NCI-H446 treated with DMSO at 0.1 percent for 48 hours (cell line): Measurements from ENCODE around the gene DCTD.

ENCODE experiments used
- DNase-seq: peaks from one replicate; lab custom pipeline; 2025; lab: John Stamatoyannopoulos, UW

The DCTD gene

DNA sequence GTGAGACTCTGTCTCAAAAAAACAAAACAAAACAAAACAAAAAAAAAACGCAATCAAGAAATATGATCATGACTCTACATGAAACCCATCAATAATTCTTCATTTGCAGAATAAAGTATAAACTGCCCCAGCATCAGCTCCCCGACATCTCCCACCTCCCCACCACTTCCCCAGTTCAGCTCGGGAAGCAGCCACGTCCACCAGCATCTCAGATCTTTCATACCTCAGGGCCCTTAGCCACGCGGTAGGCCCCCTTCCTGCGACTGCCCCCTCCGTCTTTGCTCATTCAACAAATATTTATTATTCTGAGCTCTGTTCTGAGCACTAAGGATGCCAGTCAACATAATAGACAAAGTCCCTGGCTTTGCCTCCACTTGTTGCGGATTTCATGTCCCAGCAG is 45.6 kb downstream of the DCTD start:
- no peak for DNase-seq

DNA sequence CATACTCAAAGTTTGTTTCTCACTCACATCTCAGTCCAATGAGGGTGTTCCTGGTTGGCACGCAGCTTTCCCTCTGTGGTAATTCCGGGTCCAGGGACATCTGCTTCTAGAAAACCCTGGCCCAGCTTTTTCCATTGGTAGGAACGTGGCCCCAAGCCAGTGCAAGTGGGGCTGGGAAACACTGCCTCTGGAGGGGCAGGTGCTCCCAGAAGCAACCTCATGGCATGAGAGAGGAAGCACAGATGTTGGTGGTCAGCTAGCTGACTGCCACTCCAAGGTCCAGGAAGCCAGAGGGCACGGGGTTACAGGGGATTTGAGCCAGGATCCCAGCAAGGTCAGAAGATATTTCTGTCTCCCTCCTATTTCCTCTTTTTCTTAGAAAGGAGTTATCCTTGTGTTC is 47.5 kb downstream of the DCTD start:
- no peak for DNase-seq

GRCh38 chr4:182866746-182867145 is 50.4 kb downstream of the DCTD start:
- DNase-seq, result no peak

- no peak for DNase-seq
Observed at GRCh38 chr4:182863501-182863900, 53.7 kb downstream of the DCTD start.

DNA sequence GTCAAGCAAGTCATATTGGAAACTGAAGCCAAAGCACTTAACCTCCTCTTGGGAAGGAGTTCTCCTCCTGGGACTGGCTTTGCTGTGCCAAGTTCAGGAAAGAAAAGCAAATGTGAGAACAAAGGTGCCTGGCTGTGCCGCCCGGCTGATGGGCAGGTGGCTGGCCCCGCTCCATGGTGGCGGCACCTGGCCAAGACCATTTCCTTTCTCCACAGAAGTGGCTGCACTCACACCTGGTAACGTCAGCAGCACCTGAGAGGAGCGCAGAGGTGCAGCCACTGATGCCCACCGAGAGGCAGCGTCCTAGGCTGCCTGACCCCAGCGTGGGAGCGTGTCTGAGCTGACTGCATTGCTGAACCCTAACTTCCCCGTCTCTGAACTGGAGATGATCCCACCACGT is 54.3 kb downstream of the DCTD start:
- no peak for DNase-seq

- DNase-seq, result no peak
Observed at GRCh38 chr4:182862141-182862875, 54.9 kb downstream of the DCTD start.

DNA sequence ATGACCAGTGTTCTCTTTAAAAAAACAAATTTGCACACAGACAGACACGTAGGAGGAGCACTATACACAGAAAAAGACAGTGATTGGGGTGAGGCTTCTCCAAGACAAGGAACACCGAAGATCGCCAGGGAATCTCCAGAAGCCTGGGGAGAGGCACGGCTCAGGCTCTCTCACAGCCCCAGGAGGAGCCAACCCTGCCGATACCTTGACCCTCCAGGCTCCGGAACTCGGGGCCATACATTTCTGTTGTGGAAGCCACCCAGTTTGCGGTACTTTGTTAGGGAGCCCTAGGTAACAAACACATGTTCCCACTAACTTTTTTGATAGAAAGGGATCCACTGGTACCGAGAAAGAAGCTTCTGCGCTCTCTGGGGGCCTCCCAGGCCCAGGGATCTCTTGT is 55.8 kb downstream of the DCTD start:
- no peak for DNase-seq

- DNase-seq, result no peak
Observed at GRCh38 chr4:182859730-182860129, 57.5 kb downstream of the DCTD start.

DNA sequence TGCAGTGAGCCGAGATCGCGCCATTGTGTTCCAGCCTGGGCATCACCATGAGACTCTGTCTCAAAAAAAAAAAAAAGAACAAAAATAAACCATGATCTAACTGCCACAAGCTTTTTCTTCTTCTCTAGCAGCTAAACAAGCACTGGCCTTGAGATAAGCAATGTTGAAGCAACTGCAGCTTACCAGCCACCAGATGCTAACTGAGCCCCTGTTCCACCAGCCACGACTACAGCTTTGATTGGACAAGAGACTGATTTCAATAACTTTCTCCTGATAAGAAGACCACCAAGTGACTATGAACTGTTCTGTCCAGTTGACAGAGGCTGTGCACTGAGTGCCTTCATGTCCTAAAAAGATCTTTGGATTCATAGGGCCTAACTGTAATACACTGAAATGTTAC is 58.5 kb downstream of the DCTD start:
- no peak for DNase-seq

DNA sequence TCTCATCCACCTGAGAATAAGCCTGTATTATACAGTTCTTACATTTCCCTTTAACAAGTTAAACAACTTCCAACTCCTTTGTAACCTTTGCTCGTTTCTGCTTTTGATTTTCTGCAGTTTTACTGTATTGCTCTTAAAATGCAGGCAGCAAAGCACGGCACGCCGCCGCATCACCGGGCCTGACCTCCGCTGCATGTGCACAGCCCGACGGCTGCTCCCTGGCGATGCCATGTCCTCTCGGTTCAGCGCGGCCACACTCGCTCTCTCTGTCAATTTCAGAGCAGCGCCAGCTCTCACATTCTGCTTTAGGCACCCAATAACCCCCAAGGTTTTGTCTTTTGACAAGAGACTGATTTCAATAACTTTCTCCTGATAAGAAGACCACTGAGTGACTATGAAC is 60.3 kb downstream of the DCTD start:
- no peak for DNase-seq

DNA sequence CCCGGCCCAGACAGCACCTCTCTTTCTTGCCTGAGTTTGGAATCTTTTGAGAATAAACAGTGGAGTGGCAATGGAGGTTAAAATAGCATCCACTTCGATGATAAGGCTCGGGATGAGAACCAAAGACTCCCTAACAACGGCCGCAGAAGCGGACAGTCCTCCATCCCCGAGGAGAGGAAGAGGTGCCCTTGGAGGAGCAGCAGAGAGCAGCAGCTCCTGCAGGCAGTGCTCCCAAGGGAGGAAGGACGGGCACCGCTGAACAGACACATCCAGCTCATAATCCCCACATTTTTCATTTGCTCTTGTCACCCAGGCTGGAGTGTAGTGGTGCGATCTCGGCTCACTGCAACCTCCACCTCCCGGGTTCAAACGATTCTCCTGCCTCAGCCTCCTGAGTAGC is 61.3 kb downstream of the DCTD start:
- DNase-seq, result no peak

- DNase-seq, result no peak
Observed at GRCh38 chr4:182855312-182855711, 61.9 kb downstream of the DCTD start.

GRCh38 chr4:182854466-182854865 is 62.7 kb downstream of the DCTD start:
- no peak for DNase-seq

GRCh38 chr4:182853731-182854330 is 63.4 kb downstream of the DCTD start:
- no peak for DNase-seq

- no peak for DNase-seq
Observed at GRCh38 chr4:182848685-182849084, 68.5 kb downstream of the DCTD start.

- DNase-seq, result no peak
Observed at GRCh38 chr4:182847576-182848450, 69.4 kb downstream of the DCTD start.

DNA sequence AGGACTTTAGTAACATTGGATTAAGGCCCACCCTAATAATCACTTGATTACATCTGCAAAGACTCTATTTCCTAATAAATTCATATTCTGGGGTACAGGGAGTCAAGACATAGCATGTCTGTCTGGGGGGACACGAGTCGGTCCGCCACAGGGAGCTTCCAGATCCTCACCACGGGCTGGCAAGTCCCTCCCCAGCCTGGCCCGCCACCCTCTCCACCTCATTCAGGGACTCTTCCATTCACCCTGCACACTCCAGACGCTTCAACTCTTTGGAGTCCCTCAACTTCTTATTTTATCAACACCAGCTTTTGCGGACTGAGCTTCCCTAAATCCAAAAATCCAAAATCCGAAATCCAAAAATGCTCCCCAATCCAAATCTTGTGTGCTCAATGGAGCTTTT is 71.2 kb downstream of the DCTD start:
- DNase-seq, result no peak

DNA sequence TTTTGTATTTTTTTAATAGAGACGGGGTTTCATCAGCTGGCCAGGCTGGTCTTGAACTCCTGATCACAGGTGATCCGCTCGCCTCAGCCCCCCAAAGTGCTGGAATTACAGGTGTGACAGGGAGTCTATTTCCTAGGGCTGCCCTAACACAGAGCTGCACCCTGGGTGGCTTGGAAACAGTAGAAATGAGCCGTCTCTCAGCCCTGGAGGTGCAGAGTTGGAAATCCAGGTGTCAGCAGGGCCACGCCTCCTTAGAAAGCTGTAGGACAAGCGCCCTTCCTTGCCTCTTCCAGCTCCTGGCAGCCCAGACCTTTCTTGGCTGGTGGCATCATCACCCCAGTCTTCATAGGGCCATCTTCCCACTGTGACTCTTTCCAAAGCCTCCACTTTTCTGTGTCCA is 71.6 kb downstream of the DCTD start:
- DNase-seq, result no peak

DNA sequence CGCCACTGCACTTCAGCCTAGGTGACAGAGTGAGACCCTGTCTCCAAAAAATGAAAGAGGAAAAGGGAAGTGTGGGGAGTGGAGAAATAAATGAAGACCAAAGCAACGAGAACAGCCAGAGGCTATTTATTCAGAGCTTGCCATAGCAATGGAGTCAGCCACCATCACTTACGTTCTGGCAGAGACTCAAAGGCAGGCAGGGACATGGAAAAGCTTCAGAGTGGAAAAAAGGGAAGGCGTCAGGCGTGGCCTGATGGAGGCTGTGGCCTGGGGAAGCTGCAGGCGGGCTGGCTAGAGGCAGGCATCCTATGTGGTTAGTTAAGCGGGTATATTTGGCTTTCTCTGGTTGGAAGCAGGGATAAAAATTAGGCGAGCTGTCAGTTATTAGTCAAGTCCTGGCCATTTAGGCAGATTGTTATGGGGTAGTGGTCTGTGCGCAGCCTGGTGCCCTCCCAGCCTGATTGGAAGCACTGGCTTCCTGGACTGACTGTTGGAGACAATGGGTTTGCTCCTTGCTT is 73.3 kb downstream of the DCTD start:
- DNase-seq, result no peak

- DNase-seq, result no peak
Observed at GRCh38 chr4:182842759-182843390, 74.3 kb downstream of the DCTD start.

- no peak for DNase-seq
Observed at GRCh38 chr4:182842104-182842600, 75.0 kb downstream of the DCTD start.

DNA sequence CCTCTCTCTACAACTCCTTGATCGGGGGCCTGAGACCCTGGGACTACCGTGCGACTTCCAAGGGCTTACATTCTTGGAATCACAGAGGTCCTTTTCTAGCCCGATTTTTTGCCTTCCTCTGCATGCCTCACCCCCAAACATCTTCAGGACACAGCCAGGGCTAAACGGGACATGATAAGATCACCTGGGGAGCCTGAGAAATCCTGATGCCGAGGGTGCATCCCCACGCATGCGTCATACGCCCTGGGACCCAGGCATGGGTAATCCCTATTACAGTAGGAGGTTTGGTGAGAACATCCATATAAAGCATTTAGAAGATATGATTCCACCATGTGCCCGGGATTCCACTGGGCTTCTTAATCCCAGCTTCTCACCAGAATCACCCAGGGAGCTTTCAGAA is 77.1 kb downstream of the DCTD start:
- no peak for DNase-seq
